Neuron (in vitro differentiated cells): ENCODE results near the gene NDUFA5.
"Not testable (repeated sequence)": the region's sequence is repeated elsewhere in the genome, so short reads cannot be mapped to it uniquely, and the experiment has no call there.

Experiments
- H2AFZ ChIP-seq: one replicate; pipeline ENCODE4 v1.6.1; 2013; ENCODE audit warnings: low read depth, mild to moderate bottlenecking, inconsistent platforms, low read length, moderate library complexity
- H3K27me3 ChIP-seq: one replicate; pipeline ENCODE4 v1.6.1; 2013; ENCODE audit warnings: low read length; ENCODE audit not compliant: insufficient read depth
- H3K36me3 ChIP-seq: one replicate; pipeline ENCODE4 v1.6.1; 2013; ENCODE audit warnings: low read length; ENCODE audit not compliant: insufficient read depth
- H3K4me1 ChIP-seq: one replicate; pipeline ENCODE4 v1.6.1; 2013; ENCODE audit warnings: low read length; ENCODE audit not compliant: insufficient read depth
- H3K4me3 ChIP-seq: 2 replicates; pipeline ENCODE4 v1.5.1; 2013; ENCODE audit warnings: mild to moderate bottlenecking, low read length, moderate library complexity
- H3K9me3 ChIP-seq: one replicate; pipeline ENCODE4 v1.6.1; 2013; ENCODE audit warnings: low read length

Gene NDUFA5

GRCh38 chr7:123573896-123574467, 16.4 kb upstream of the NDUFA5 start:
- H3K4me1 ChIP-seq: no peaks in the 10 kb centered on the region
- H3K9me3 ChIP-seq: no peaks in the 10 kb centered on the region
- no peak overlapping the region for H3K4me3 ChIP-seq
- no peak overlapping the region for H2AFZ ChIP-seq
- no peaks in the 10 kb centered on the region for H3K27me3 ChIP-seq
- no peaks in the 10 kb centered on the region for H3K36me3 ChIP-seq

- Histone ChIP-seq H3K9me3 (no peaks in the 10 kb centered on the region), H2AFZ (no peak overlapping the region), H3K36me3 (no peaks in the 10 kb centered on the region), H3K4me3 (no peak overlapping the region), H3K27me3 (no peaks in the 10 kb centered on the region), H3K4me1 (no peaks in the 10 kb centered on the region)
Observed at GRCh38 chr7:123573341-123573740, 15.7 kb upstream of the NDUFA5 start.

GRCh38 chr7:123571684-123572083, 14.1 kb upstream of the NDUFA5 start:
- Histone ChIP-seq H3K4me1 (no peaks in the 10 kb centered on the region), H3K27me3 (no peaks in the 10 kb centered on the region), H3K4me3 (no peak overlapping the region), H3K9me3 (no peaks in the 10 kb centered on the region), H3K36me3 (no peaks in the 10 kb centered on the region), H2AFZ (no peak overlapping the region)

- Histone ChIP-seq H3K9me3 (no peaks in the 10 kb centered on the region), H3K36me3 (no peaks in the 10 kb centered on the region), H3K27me3 (no peaks in the 10 kb centered on the region)
Observed at GRCh38 chr7:123571187-123571586, 13.6 kb upstream of the NDUFA5 start.

GRCh38 chr7:123570390-123571182, 13.0 kb upstream of the NDUFA5 start:
- H3K27me3 ChIP-seq: no peaks in the 10 kb centered on the region
- no peaks in the 10 kb centered on the region for H3K36me3 ChIP-seq
- no peak overlapping the region for H2AFZ ChIP-seq
- no peaks in the 10 kb centered on the region for H3K4me1 ChIP-seq
- H3K9me3 ChIP-seq: no peaks in the 10 kb centered on the region
- no peak overlapping the region for H3K4me3 ChIP-seq

More at GRCh38 chr7:123571187-123571586, 13.6 kb upstream of the NDUFA5 start:
- no peaks in the 10 kb centered on the region for H3K4me1 ChIP-seq
- H3K4me3 ChIP-seq: no peak overlapping the region
- H2AFZ ChIP-seq: no peak overlapping the region

- Histone ChIP-seq H3K4me1 (no peaks in the 10 kb centered on the region), H3K36me3 (no peaks in the 10 kb centered on the region), H3K27me3 (no peaks in the 10 kb centered on the region), H2AFZ (no peak overlapping the region), H3K9me3 (no peaks in the 10 kb centered on the region), H3K4me3 (no peak overlapping the region)
Observed at GRCh38 chr7:123569352-123570010, 11.9 kb upstream of the NDUFA5 start.

GRCh38 chr7:123562121-123562520, 4.5 kb upstream of the NDUFA5 start:
- peaks cover 10% of the 10 kb centered on the region for H3K27me3 ChIP-seq
- H3K36me3 ChIP-seq: no peaks in the 10 kb centered on the region
- H2AFZ ChIP-seq: no peak overlapping the region
- no peaks in the 10 kb centered on the region for H3K9me3 ChIP-seq
- H3K4me1 ChIP-seq: peaks cover 3% of the 10 kb centered on the region
- H3K4me3 ChIP-seq: no peak overlapping the region

GRCh38 chr7:123558289-123558874, 764 bp upstream of the NDUFA5 start:
- no peaks in the 10 kb centered on the region for H3K9me3 ChIP-seq
- H2AFZ ChIP-seq: peak overlapping the region; percentile 83
- peak overlapping the region; percentile 81 for H3K4me3 ChIP-seq

GRCh38 chr7:123557016-123557397, 611 bp downstream of the NDUFA5 start:
- peak overlapping the region; percentile 58 for H2AFZ ChIP-seq
- peaks cover 29% of the 10 kb centered on the region for H3K36me3 ChIP-seq
- peak overlapping the region; percentile 81 for H3K4me3 ChIP-seq
- peaks cover 17% of the 10 kb centered on the region for H3K4me1 ChIP-seq
- no peaks in the 10 kb centered on the region for H3K9me3 ChIP-seq
- H3K27me3 ChIP-seq: no peaks in the 10 kb centered on the region

More at GRCh38 chr7:123558289-123558874, 764 bp upstream of the NDUFA5 start:
- Histone ChIP-seq H3K27me3 (peaks cover 6% of the 10 kb centered on the region), H3K36me3 (peaks cover 20% of the 10 kb centered on the region), H3K4me1 (peaks cover 17% of the 10 kb centered on the region)

- H3K4me3 ChIP-seq: peak overlapping the region; percentile 9
- no peaks in the 10 kb centered on the region for H3K27me3 ChIP-seq
- no peaks in the 10 kb centered on the region for H3K9me3 ChIP-seq
- H2AFZ ChIP-seq: no peak overlapping the region
- H3K36me3 ChIP-seq: peaks cover 29% of the 10 kb centered on the region
- H3K4me1 ChIP-seq: peaks cover 17% of the 10 kb centered on the region
Observed at GRCh38 chr7:123555484-123555883, 2.1 kb downstream of the NDUFA5 start.

- Histone ChIP-seq H3K36me3 (peaks cover 47% of the 10 kb centered on the region), H2AFZ (no peak overlapping the region), H3K9me3 (no peaks in the 10 kb centered on the region)
Observed at GRCh38 chr7:123553159-123553558, 4.5 kb downstream of the NDUFA5 start.

GRCh38 chr7:123552641-123553040, 5.0 kb downstream of the NDUFA5 start:
- H3K4me3 ChIP-seq: no peak overlapping the region
- no peaks in the 10 kb centered on the region for H3K27me3 ChIP-seq
- no peaks in the 10 kb centered on the region for H3K9me3 ChIP-seq
- no peak overlapping the region for H2AFZ ChIP-seq
- peaks cover 52% of the 10 kb centered on the region for H3K36me3 ChIP-seq
- H3K4me1 ChIP-seq: peaks cover 13% of the 10 kb centered on the region

More at GRCh38 chr7:123553159-123553558, 4.5 kb downstream of the NDUFA5 start:
- peaks cover 16% of the 10 kb centered on the region for H3K4me1 ChIP-seq
- no peaks in the 10 kb centered on the region for H3K27me3 ChIP-seq
- no peak overlapping the region for H3K4me3 ChIP-seq

GRCh38 chr7:123552134-123552533, 5.5 kb downstream of the NDUFA5 start:
- H2AFZ ChIP-seq, H3K27me3 ChIP-seq, H3K4me3 ChIP-seq, H3K9me3 ChIP-seq: not testable (repeated sequence)
- peaks cover 55% of the 10 kb centered on the region for H3K36me3 ChIP-seq
- peaks cover 13% of the 10 kb centered on the region for H3K4me1 ChIP-seq
